AG04450 (cell line): ENCODE data around the gene CYP26B1. TPM values are rescaled to one million over a fixed set of nuclear protein-coding genes. Genes with fewer than 3 reads are reported as not detected.

Source experiments
- CTCF ChIA-PET: fragments of 300-600, 350-600 bp; formaldehyde crosslinking; extraction: SDS; loops from one replicate; lab custom pipeline; 2022; ENCODE audit warnings: antibody characterized with exemption, inconsistent platforms; lab: Charles Lee
- POLR2A ChIA-PET: fragments of 350-600 bp; formaldehyde crosslinking; extraction: SDS; loops from one replicate; lab custom pipeline; 2021; ENCODE audit warnings: antibody characterized with exemption, inconsistent platforms; lab: Yijun Ruan, JAX
- DNase-seq: peaks from one replicate; pipeline ENCODE4 v3.0.0-alpha.2; 2011; ENCODE audit warnings: low read depth, low spot score
- H3K27ac ChIP-seq: one replicate; pipeline ENCODE4 v1.5.1; 2012; ENCODE audit warnings: low read depth, low read length, control low read depth
- H3K27me3 ChIP-seq: one replicate; pipeline ENCODE4 v1.6.0; 2012; ENCODE audit warnings: low read length; ENCODE audit not compliant: control insufficient read depth, insufficient read depth
- H3K4me3 ChIP-seq: 2 replicates; pipeline ENCODE4 v1.5.1; 2011; ENCODE audit warnings: mild to moderate bottlenecking, low read depth, low read length, control low read depth
- H3K9me3 ChIP-seq: 2 replicates; pipeline ENCODE4 v1.5.1; 2012; ENCODE audit warnings: low read length; ENCODE audit not compliant: control insufficient read depth, insufficient read depth
- CTCF ChIP-seq: IDR thresholded peaks from 2 replicates; pipeline ENCODE4 v1.5.1; 2011; ENCODE audit warnings: low read depth, low read length, control low read depth, inconsistent platforms
- polyA plus RNA-seq: library from polyadenylated mRNA; depleted of rRNA; stranded (reverse); fragments of >200 nt; gene quantifications from 2 replicates; pipeline ENCODE4 v1.2.3, GENCODE V29; 2011

CYP26B1 gene
- polyA plus RNA-seq, 1 experiment, result 0.01 TPM

GRCh38 chr2:72121153-72121552 is 26.5 kb downstream of the CYP26B1 start:
- ChIA-PET CTCF (no interaction called here), POLR2A (no interaction called here)
- H3K27ac ChIP-seq, result no peak overlapping the region
- no peak for TF ChIP-seq CTCF
- H3K27me3 ChIP-seq, result peaks cover 20% of the 10 kb centered on the region
- peaks cover 3% of the 10 kb centered on the region; the same call in 1 of the 2 replicates for H3K9me3 ChIP-seq
- no peak overlapping the region for H3K4me3 ChIP-seq
- no peak for DNase-seq

GRCh38 chr2:72118951-72119350 is 28.7 kb downstream of the CYP26B1 start:
- Histone ChIP-seq H3K4me3 (no peak overlapping the region), H3K9me3 (peaks cover 3% of the 10 kb centered on the region; the same call in 1 of the 2 replicates), H3K27ac (no peak overlapping the region), H3K27me3 (peaks cover 13% of the 10 kb centered on the region)
- TF ChIP-seq CTCF, result no peak
- no peak for DNase-seq
- ChIA-PET CTCF (no interaction called here), POLR2A (no interaction called here)

GRCh38 chr2:72118386-72118785 is 29.3 kb downstream of the CYP26B1 start:
- H3K4me3 ChIP-seq, result no peak overlapping the region
- ChIA-PET CTCF (no interaction called here), POLR2A (no interaction called here)
- H3K9me3 ChIP-seq, result peaks cover 3% of the 10 kb centered on the region; the same call in 1 of the 2 replicates
- DNase-seq, result no peak
- H3K27me3 ChIP-seq, result peaks cover 13% of the 10 kb centered on the region
- TF ChIP-seq CTCF, result no peak
- H3K27ac ChIP-seq, result no peak overlapping the region

- no peak for DNase-seq
- no peak overlapping the region for H3K27ac ChIP-seq
- H3K9me3 ChIP-seq, result peaks cover 3% of the 10 kb centered on the region; the same call in 1 of the 2 replicates
- CTCF ChIA-PET, result no interaction called here
- no peak overlapping the region for H3K4me3 ChIP-seq
- POLR2A ChIA-PET, result no interaction called here
- no peak for TF ChIP-seq CTCF
- H3K27me3 ChIP-seq, result peaks cover 13% of the 10 kb centered on the region
These were observed 29.9 kb downstream of the CYP26B1 start for GRCh38 chr2:72117718-72118117.

GRCh38 chr2:72117029-72117428 is 30.6 kb downstream of the CYP26B1 start:
- no peak for DNase-seq
- peaks cover 9% of the 10 kb centered on the region for H3K27me3 ChIP-seq
- no peak overlapping the region for H3K4me3 ChIP-seq
- POLR2A ChIA-PET, result no interaction called here
- TF ChIP-seq CTCF, result no peak
- no peak overlapping the region for H3K27ac ChIP-seq
- peaks cover 3% of the 10 kb centered on the region; the same call in 1 of the 2 replicates for H3K9me3 ChIP-seq
- CTCF ChIA-PET, result interaction anchor here (2.2 kb wide), 1 partner anchor 21 kb away, joined by 6 read pairs; no protein-coding TSS in a partner anchor
